HG02943 (cell line): Measurements from ENCODE around the gene ZNF699.
"Not testable (repeated sequence)": the region's sequence is repeated elsewhere in the genome, so short reads cannot be mapped to it uniquely, and the experiment has no call there.

Experiments used
- ATAC-seq: cut with Tn5 transposase; IDR thresholded peaks from one replicate; pipeline ENCODE4 v1.9.1; 2021; ENCODE audit warnings: mild to moderate bottlenecking, low read depth, moderate library complexity; ENCODE audit not compliant: unreplicated experiment

ZNF699 gene

DNA sequence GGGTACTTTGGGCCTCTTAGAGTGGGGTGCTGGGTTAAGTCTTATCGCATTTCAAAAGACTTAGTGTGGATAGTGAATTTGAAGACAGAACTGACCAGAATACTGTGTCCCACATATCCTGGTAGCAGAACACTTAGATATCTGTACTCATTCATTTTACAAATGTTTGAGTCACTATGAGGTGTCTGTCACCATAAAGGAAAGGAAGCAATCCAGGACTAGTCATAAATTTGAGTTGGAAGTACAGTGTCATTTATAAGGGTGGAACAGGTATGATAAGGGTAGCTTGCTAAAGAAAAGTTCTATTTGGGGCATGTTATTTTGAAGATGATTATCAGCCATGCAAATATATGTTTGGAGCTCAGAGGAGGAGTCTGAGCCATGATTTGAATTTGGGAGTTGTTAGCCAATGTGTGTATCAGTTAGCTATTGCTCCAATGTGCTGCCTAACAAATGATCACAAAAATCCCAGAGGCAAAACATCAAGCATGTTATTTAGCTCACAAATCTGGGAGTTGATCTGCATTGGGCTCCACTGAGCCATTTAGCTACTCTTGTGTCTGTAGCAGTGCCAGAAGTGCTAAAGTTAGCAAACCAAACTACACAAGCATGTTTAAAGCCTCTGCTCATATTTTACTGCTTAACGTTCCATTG is 20.3 kb downstream of the ZNF699 start:
- ATAC-seq, result no peak

DNA sequence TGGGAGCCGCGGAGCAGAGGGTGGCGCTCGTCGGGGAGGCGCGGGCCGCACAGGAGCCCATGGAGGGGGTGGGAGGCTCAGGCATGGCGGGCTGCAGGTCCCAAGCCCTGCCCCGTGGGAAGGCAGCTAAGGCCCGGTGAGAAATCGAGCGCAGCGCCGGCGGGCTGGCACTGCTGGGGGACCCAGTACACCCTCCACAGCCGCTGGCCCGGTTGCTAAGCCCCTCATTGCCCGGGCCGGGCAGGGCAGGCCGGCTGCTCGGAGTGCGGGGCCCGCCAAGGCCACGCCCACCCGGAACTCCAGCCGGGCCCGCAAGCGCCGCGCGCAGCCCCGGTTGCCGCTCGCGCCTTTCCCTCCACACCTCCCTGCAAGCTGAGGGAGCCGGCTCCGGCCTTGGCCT is 26.2 kb downstream of the ZNF699 start:
- ATAC-seq, result not testable (repeated sequence)

DNA sequence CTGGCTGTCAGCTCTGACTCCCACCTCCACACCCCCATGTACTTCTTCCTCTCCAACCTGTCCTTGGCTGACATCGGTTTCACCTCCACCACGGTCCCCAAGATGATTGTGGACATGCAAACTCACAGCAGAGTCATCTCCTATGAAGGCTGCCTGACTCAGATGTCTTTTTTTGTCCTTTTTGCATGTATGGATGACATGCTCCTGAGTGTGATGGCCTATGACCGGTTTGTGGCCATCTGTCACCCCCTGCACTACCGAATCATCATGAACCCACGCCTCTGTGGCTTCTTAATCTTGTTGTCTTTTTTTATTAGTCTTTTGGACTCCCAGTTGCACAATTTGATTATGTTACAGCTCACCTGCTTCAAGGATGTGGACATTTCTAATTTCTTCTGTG is 58.4 kb downstream of the ZNF699 start:
- no peak for ATAC-seq

DNA sequence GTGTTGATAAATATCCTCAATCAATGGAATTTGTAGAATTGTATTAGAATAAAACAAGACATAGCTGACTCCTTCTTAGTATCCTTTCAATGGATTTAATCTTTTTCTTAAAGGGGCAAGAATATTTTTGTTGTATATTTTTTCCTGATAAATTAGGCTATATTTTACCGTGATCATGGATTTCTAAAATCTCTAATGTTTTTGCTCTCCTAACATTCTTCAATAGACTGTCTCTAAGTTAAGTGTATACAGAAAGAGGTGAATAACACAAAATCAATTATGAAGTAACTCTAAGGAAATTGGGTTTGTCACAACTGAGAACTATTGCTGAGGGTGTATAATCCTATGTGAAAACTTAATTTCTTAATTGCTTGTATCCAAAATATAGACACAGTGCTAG is 59.0 kb downstream of the ZNF699 start, which contains the start of gene OR7E24:
Gene OR7E24 (plus strand): TSS at position 301 of the 400 bp plus-strand sequence. CDS start 114 bp downstream, outside the sequence.
- ATAC-seq, result no peak
